ENCODE results near the gene MAPRE3. TPM values are rescaled to one million over a fixed set of nuclear protein-coding genes. Genes with fewer than 3 reads are reported as not detected.
A peak's percentile ranks its signal among the peaks of the same experiment; 100 is the strongest.

Gene MAPRE3
- total RNA-seq, 2 experiments from 2014 or later: 0.52 to 0.95 TPM

- no peak for DNase-seq
- POLR2A ChIA-PET: no interaction called here
- Mint-ChIP-seq H3K36me3 (ENCODE audit: low read depth) (no peaks in the 10 kb centered on the region), H3K4me1 (ENCODE audit: low read depth) (peaks cover 2% of the 10 kb centered on the region), H3K27me3 (ENCODE audit: low read depth) (peaks cover 19% of the 10 kb centered on the region), H3K9me3 (ENCODE audit: insufficient read depth) (no peaks in the 10 kb centered on the region), H3K4me3 (no peak overlapping the region), H3K27ac (no peak overlapping the region)
- CTCF ChIA-PET: interaction anchor here (1.7 kb wide), 2 partner anchors 9 to 46 kb away, joined by 8 read pairs; no protein-coding TSS in a partner anchor
- ATAC-seq: no peak
Observed at GRCh38 chr2:27007416-27008374, 37.3 kb downstream of the MAPRE3 start.

DNA sequence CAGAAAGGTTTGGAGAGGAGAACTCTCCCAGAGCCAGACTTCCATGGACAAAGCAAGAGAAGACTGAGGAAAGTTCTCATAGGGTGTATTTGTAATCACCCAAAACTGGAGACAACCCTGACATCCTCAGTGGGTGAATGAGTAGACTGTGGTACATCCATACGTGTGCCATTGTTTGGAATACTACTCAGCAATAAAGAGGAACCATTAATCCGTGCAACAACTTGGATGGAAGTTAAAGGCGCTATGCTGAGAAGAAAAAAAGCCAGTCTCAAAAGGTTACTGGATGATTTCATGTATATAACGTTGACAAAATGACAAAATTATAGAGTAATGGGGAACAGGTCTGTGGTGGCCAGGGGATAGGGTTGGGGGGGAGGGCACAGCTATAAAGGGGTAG, 38.2 kb downstream of the MAPRE3 start:
- no peak for ATAC-seq
- Mint-ChIP-seq H3K4me1 (ENCODE audit: low read depth) (peaks cover 2% of the 10 kb centered on the region), H3K27ac (no peak overlapping the region), H3K9me3 (ENCODE audit: insufficient read depth) (no peaks in the 10 kb centered on the region), H3K36me3 (ENCODE audit: low read depth) (no peaks in the 10 kb centered on the region), H3K4me3 (no peak overlapping the region), H3K27me3 (ENCODE audit: low read depth) (peaks cover 17% of the 10 kb centered on the region)
- DNase-seq: no peak
- CTCF ChIA-PET: no interaction called here
- POLR2A ChIA-PET: no interaction called here

DNA sequence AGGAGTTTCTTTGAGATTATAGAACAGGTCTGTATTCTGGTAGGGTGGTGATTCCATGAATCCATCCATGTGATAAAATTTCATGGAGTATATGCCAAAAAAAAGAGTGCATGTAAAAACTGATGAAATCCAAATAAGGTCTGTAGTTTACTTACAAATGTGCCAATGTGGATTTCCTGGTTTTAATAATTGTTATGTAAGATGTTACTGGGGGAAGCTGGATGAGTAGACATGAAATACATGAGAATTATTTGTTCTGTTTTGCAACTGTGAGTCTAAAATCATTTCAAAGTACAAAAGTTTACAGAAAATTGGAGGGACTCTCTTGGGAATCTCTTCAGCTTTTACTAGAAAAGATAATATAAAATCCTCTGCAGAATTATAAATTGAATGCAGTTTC, 38.6 kb downstream of the MAPRE3 start:
- POLR2A ChIA-PET: no interaction called here
- ATAC-seq (no peak), DNase-seq (no peak)
- Mint-ChIP-seq H3K9me3 (ENCODE audit: insufficient read depth) (no peaks in the 10 kb centered on the region), H3K27me3 (ENCODE audit: low read depth) (peaks cover 17% of the 10 kb centered on the region), H3K36me3 (ENCODE audit: low read depth) (no peaks in the 10 kb centered on the region), H3K4me1 (ENCODE audit: low read depth) (peaks cover 2% of the 10 kb centered on the region), H3K27ac (no peak overlapping the region), H3K4me3 (no peak overlapping the region)
- CTCF ChIA-PET: interaction anchor here (0.6 kb wide), 1 partner anchor 15 kb away, joined by 3 read pairs; no protein-coding TSS in a partner anchor

GRCh38 chr2:27009716-27010115, 39.3 kb downstream of the MAPRE3 start:
- Mint-ChIP-seq H3K4me1 (ENCODE audit: low read depth) (peaks cover 2% of the 10 kb centered on the region), H3K4me3 (no peak overlapping the region), H3K9me3 (ENCODE audit: insufficient read depth) (no peaks in the 10 kb centered on the region), H3K27ac (no peak overlapping the region), H3K36me3 (ENCODE audit: low read depth) (no peaks in the 10 kb centered on the region), H3K27me3 (ENCODE audit: low read depth) (peaks cover 17% of the 10 kb centered on the region)
- ChIA-PET CTCF (interaction anchor here (0.6 to 1.7 kb wide), 2 partner anchors 15 to 164 kb away, joined by 3 to 7 read pairs; no protein-coding TSS in a partner anchor), POLR2A (no interaction called here)
- DNase-seq (no peak), ATAC-seq (no peak)

DNA sequence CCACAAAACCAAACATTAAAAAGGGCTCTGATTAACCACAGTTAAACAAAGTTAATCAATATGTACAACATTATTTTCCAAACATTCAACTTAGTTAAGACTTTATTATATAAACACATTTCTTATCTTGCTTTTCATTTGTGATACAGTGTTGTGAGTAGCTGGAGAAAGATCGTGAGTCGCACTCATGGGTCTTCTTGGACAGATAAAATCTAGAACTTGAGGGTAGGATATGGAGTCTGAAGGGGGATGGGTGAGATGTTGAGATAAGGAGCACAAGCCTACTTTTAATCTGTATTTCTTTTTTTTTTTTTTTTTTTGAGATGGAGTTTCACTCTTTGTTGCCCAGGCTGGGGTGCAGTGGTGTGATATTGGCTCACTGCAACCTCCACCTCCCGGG, 39.7 kb downstream of the MAPRE3 start:
- Mint-ChIP-seq H3K27me3 (ENCODE audit: low read depth) (peaks cover 17% of the 10 kb centered on the region), H3K4me1 (ENCODE audit: low read depth) (peaks cover 2% of the 10 kb centered on the region), H3K4me3 (no peak overlapping the region), H3K36me3 (ENCODE audit: low read depth) (no peaks in the 10 kb centered on the region), H3K27ac (no peak overlapping the region), H3K9me3 (ENCODE audit: insufficient read depth) (no peaks in the 10 kb centered on the region)
- DNase-seq: no peak
- POLR2A ChIA-PET: no interaction called here
- CTCF ChIA-PET: interaction anchor here (1.7 kb wide), 1 partner anchor 164 kb away, joined by 7 read pairs; no protein-coding TSS in a partner anchor
- no peak for ATAC-seq

- no peak for DNase-seq
- no peak overlapping the region for H3K4me3 Mint-ChIP-seq
- H3K27me3 Mint-ChIP-seq (ENCODE audit: low read depth): peaks cover 9% of the 10 kb centered on the region
- POLR2A ChIA-PET: no interaction called here
- H3K27ac Mint-ChIP-seq: no peak overlapping the region
- no peaks in the 10 kb centered on the region for H3K9me3 Mint-ChIP-seq (ENCODE audit: insufficient read depth)
- CTCF ChIA-PET: interaction anchor here (2.8 kb wide), 1 partner anchor 52 kb away, joined by 8 read pairs; no protein-coding TSS in a partner anchor
- no peak for ATAC-seq
- no peaks in the 10 kb centered on the region for H3K36me3 Mint-ChIP-seq (ENCODE audit: low read depth)
- H3K4me1 Mint-ChIP-seq (ENCODE audit: low read depth): peaks cover 10% of the 10 kb centered on the region
Observed at GRCh38 chr2:27013738-27014137, 43.3 kb downstream of the MAPRE3 start.

DNA sequence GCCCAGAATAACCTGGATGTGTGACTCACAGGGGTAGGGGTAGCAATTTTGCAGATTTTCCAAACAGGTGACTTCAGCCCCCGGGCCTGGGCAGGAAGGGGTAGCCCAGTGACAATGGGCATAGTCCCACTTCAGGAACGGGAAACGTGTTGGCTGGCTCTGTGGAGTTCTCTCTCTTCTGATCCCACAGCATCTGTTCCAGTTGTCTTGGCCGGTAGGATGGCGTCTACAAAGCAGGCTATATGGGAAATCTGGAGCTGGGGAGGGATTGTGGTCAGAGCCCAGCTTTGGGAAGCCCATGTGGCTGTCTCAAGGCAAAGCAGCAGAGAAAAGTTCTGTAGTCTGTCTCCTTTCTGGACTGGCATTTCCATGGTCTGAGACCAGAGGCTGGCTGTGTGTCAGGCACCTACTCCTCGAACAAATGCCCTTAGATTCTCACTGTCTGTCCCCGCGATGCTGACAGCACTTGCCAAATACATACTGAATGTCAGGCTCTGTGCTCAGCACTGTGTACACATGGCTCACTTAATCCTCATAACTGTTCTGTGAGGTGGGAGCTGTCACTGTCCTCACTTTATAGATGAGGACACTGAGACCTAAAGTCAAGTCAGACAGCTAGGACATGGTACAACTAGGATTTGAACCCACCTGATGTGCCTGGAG, 44.5 kb downstream of the MAPRE3 start:
- no peaks in the 10 kb centered on the region for H3K36me3 Mint-ChIP-seq (ENCODE audit: low read depth)
- H3K27ac Mint-ChIP-seq: no peak overlapping the region
- DNase-seq (no peak), ATAC-seq (no peak)
- peaks cover 10% of the 10 kb centered on the region for H3K4me1 Mint-ChIP-seq (ENCODE audit: low read depth)
- POLR2A ChIA-PET: no interaction called here
- CTCF ChIA-PET: interaction anchor here (1.1 to 6.2 kb wide), 7 partner anchors 21 to 169 kb away, joined by 3 to 150 read pairs (median 11); no protein-coding TSS in a partner anchor
- H3K4me3 Mint-ChIP-seq: no peak overlapping the region
- peaks cover 2% of the 10 kb centered on the region for H3K27me3 Mint-ChIP-seq (ENCODE audit: low read depth)
- H3K9me3 Mint-ChIP-seq (ENCODE audit: insufficient read depth): no peaks in the 10 kb centered on the region

DNA sequence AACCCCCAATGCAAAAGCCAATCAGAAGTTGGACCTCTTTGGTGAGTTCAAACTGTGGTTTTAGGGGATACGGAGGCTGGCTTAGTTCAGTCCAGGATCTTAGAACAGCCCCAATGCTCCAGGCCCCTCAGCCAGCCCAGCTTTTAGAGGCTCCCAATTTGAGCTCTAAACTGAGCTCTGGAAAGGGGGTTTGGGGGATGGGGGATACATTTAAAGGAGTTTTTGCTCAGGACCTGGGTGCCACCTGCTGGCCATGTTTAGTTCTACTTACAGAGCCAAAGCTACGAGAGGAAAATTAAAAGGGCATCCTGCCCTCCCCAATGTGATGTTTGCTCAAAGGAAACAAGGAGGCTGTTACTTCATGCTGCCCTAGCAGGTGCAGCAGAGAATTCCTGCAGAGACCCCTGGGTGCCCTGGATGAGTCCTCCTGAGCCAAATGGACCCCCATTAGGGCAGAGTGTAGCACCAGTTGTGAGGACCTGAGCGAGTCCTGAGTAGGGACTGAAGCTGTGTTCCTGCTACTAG, 46.4 kb downstream of the MAPRE3 start:
- Mint-ChIP-seq H3K4me3 (no peak overlapping the region), H3K9me3 (ENCODE audit: insufficient read depth) (no peaks in the 10 kb centered on the region)
- POLR2A ChIA-PET: interaction anchor here (0.6 kb wide), 1 partner anchor 204 kb away, joined by 4 read pairs; no protein-coding TSS in a partner anchor

DNA sequence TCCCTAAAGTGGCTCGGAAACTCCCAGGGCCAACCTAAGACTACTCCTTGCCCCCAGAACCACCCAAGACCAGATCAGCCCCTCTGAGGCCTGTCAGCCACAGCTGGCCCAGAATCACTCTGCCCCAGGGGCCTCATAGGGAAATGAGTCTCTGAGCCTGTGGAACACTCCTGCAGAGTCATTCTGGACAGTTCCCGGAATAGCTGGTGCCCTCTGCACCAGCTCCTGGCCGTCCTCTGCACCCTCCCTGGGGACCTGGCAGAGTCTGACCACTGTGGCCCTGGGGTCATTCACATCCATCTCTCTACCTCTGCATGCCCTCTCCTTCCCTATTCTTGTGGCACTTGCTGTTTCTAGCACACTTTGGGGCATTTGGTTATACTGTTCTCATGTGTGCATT, 47.7 kb downstream of the MAPRE3 start:
- Mint-ChIP-seq H3K4me3 (no peak overlapping the region), H3K27ac (no peak overlapping the region), H3K36me3 (ENCODE audit: low read depth) (no peaks in the 10 kb centered on the region), H3K9me3 (ENCODE audit: insufficient read depth) (no peaks in the 10 kb centered on the region), H3K27me3 (ENCODE audit: low read depth) (no peaks in the 10 kb centered on the region), H3K4me1 (ENCODE audit: low read depth) (peaks cover 8% of the 10 kb centered on the region)
- no peak for DNase-seq
- ChIA-PET POLR2A (no interaction called here), CTCF (interaction anchor here (1.0 to 6.2 kb wide), 5 partner anchors 15 to 172 kb away, joined by 3 to 150 read pairs (median 21); no protein-coding TSS in a partner anchor)
- ATAC-seq: no peak

More for the DNA sequence above, 46.4 kb downstream of the MAPRE3 start:
- no peak overlapping the region for H3K27ac Mint-ChIP-seq
- peaks cover 8% of the 10 kb centered on the region for H3K4me1 Mint-ChIP-seq (ENCODE audit: low read depth)
- CTCF ChIA-PET: interaction anchor here (0.6 to 6.2 kb wide), 27 partner anchors 9 to 302 kb away, joined by 3 to 150 read pairs (median 4); partner anchors contain the start of genes AGBL5 and OST4
- peak; percentile 57 for ATAC-seq
- no peaks in the 10 kb centered on the region for H3K27me3 Mint-ChIP-seq (ENCODE audit: low read depth)
- H3K36me3 Mint-ChIP-seq (ENCODE audit: low read depth): no peaks in the 10 kb centered on the region
- peak; percentile 67 for DNase-seq

DNA sequence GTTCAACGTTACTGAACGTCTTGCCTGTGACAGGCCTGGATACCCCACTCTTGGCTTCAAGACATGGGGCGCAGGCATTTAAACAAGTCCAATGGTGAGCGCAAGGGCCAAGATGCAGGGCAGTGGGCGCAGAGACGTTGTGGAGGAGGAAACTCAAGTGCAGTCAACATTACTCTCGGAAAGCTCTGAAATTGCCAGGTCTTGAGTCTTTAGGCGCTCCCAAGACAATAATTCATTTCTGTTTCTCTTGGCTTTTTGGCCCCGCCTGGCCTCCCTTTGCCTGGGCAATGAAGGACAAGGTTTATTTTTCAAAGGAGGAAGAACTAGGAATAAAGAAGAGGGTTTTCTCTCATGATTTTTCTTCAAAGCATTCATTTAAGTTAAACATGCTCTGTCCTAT, 49.0 kb downstream of the MAPRE3 start:
- Mint-ChIP-seq H3K27ac (no peak overlapping the region), H3K4me1 (ENCODE audit: low read depth) (peaks cover 8% of the 10 kb centered on the region), H3K27me3 (ENCODE audit: low read depth) (no peaks in the 10 kb centered on the region), H3K36me3 (ENCODE audit: low read depth) (no peaks in the 10 kb centered on the region), H3K9me3 (ENCODE audit: insufficient read depth) (no peaks in the 10 kb centered on the region), H3K4me3 (no peak overlapping the region)
- CTCF ChIA-PET: interaction anchor here (5.2 to 6.2 kb wide), 2 partner anchors 57 to 173 kb away, joined by 21 to 150 read pairs; no protein-coding TSS in a partner anchor
- POLR2A ChIA-PET: no interaction called here
- no peak for DNase-seq
- no peak for ATAC-seq

- CTCF ChIA-PET: interaction anchor here (6.2 kb wide), 1 partner anchor 58 kb away, joined by 150 read pairs; no protein-coding TSS in a partner anchor
- Mint-ChIP-seq H3K27ac (no peak overlapping the region), H3K27me3 (ENCODE audit: low read depth) (no peaks in the 10 kb centered on the region), H3K4me1 (ENCODE audit: low read depth) (peaks cover 8% of the 10 kb centered on the region), H3K36me3 (ENCODE audit: low read depth) (no peaks in the 10 kb centered on the region), H3K4me3 (no peak overlapping the region), H3K9me3 (ENCODE audit: insufficient read depth) (no peaks in the 10 kb centered on the region)
- ATAC-seq: no peak
- no peak for DNase-seq
- POLR2A ChIA-PET: no interaction called here
Observed at GRCh38 chr2:27019931-27020855, 49.8 kb downstream of the MAPRE3 start.
